Amygdala (tissue), 56 donors: Measurements from ENCODE around the gene SARDH.

Experiments used
- DNase-seq, 56 donors: peaks; one replicate each; lab custom pipeline; 2025; lab: John Stamatoyannopoulos, UW

SARDH gene

GRCh38 chr9:133735931-133736330, 2.2 kb downstream of the SARDH start:
- no peak for DNase-seq

GRCh38 chr9:133735415-133735775, 2.8 kb downstream of the SARDH start:
- no peak for DNase-seq

GRCh38 chr9:133734590-133735414, 3.4 kb downstream of the SARDH start:
- no peak for DNase-seq

- no peak for DNase-seq
Measured at GRCh38 chr9:133733796-133734533, 4.2 kb downstream of the SARDH start.

GRCh38 chr9:133733421-133733795, 4.7 kb downstream of the SARDH start:
- DNase-seq = no peak

GRCh38 chr9:133732639-133733408, 5.3 kb downstream of the SARDH start:
- DNase-seq = no peak

GRCh38 chr9:133731876-133732638, 6.1 kb downstream of the SARDH start:
- peak in 9 of 56 donors; percentile 7 to 47 (median 22) for DNase-seq

GRCh38 chr9:133730994-133731715, 7.0 kb downstream of the SARDH start:
- no peak for DNase-seq

- no peak for DNase-seq
Measured at GRCh38 chr9:133729617-133730281, 8.4 kb downstream of the SARDH start.

GRCh38 chr9:133728856-133729616, 9.1 kb downstream of the SARDH start:
- no peak for DNase-seq

GRCh38 chr9:133727876-133728441, 10.2 kb downstream of the SARDH start:
- DNase-seq = no peak

GRCh38 chr9:133727277-133727875, 10.8 kb downstream of the SARDH start:
- no peak for DNase-seq

GRCh38 chr9:133726401-133727276, 11.5 kb downstream of the SARDH start:
- peak in 12 of 56 donors; percentile 6 to 61 (median 28) for DNase-seq

GRCh38 chr9:133725886-133726285, 12.3 kb downstream of the SARDH start:
- DNase-seq = no peak

- DNase-seq = no peak
Measured at GRCh38 chr9:133718563-133719315, 19.4 kb downstream of the SARDH start.
